Measurements from ENCODE around the gene GABPB1.
A peak's percentile ranks its signal among the peaks of the same experiment; 100 is the strongest.

The GABPB1 gene

DNA sequence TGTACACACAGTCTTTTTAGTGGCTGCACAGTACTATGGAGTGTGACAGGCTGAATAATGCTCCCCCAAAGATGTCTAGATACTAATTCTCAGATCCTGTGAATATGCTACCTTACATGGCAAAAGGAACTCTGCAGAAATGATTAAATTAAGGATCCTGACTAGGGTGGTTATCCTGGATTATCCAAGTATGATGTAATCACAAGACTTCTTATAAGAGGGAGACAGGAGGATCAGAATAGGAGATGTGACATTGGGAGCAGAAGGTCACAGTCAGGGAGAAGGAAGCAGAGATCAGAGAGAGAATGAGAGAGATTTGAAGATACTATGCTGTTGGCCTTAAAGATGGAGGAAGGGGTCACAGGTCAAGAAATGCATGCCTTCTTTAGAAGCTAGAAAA, 34.5 kb downstream of the GABPB1 start:
- H3K4me3 ChIP-seq (ENCODE audit: low read length) = no peak overlapping the region
- H2AFZ ChIP-seq (ENCODE audit: low read depth, low read length) = no peak overlapping the region
- TF ChIP-seq EZH2phosphoT487 (IDR thresholded peaks at IDR 0.05; ENCODE audit: low read depth) = no peak
- no peak for TF ChIP-seq CTCF (IDR thresholded peaks at IDR 0.05; ENCODE audit: low read depth, low read length)
- H3K4me2 ChIP-seq (ENCODE audit: low read length) = no peak overlapping the region
- no peaks in the 10 kb centered on the region for H3K9me3 ChIP-seq (ENCODE audit: insufficient read depth, low read length)
- no peak overlapping the region for H3K9ac ChIP-seq (ENCODE audit: low read length)
- H3K27me3 ChIP-seq (ENCODE audit: low read depth, low read length) = no peaks in the 10 kb centered on the region
- H3K36me3 ChIP-seq (replicated peaks; ENCODE audit: low read depth, low read length) = no peaks in the 10 kb centered on the region
- no peaks in the 10 kb centered on the region for H3K4me1 ChIP-seq (ENCODE audit: low read length)
- H3K79me2 ChIP-seq (ENCODE audit: low read length) = peaks cover 15% of the 10 kb centered on the region
- H3K27ac ChIP-seq (ENCODE audit: low read length) = no peak overlapping the region
- H4K20me1 ChIP-seq (ENCODE audit: insufficient read depth, low read length) = no peaks in the 10 kb centered on the region

GRCh38 chr15:50318697-50319096, 36.3 kb downstream of the GABPB1 start:
- TF ChIP-seq CTCF (IDR thresholded peaks at IDR 0.05; ENCODE audit: low read depth, low read length) (no peak), EZH2phosphoT487 (IDR thresholded peaks at IDR 0.05; ENCODE audit: low read depth) (no peak)
- H3K4me2 ChIP-seq (ENCODE audit: low read length) = no peak overlapping the region
- no peak overlapping the region for H3K27ac ChIP-seq (ENCODE audit: low read length)
- no peaks in the 10 kb centered on the region for H3K36me3 ChIP-seq (replicated peaks; ENCODE audit: low read depth, low read length)
- no peak overlapping the region for H3K9ac ChIP-seq (ENCODE audit: low read length)
- no peak overlapping the region for H3K4me3 ChIP-seq (ENCODE audit: low read length)
- H3K27me3 ChIP-seq (ENCODE audit: low read depth, low read length) = no peaks in the 10 kb centered on the region
- H3K79me2 ChIP-seq (ENCODE audit: low read length) = peaks cover 21% of the 10 kb centered on the region
- no peaks in the 10 kb centered on the region for H4K20me1 ChIP-seq (ENCODE audit: insufficient read depth, low read length)
- no peaks in the 10 kb centered on the region for H3K4me1 ChIP-seq (ENCODE audit: low read length)
- H3K9me3 ChIP-seq (ENCODE audit: insufficient read depth, low read length) = no peaks in the 10 kb centered on the region
- no peak overlapping the region for H2AFZ ChIP-seq (ENCODE audit: low read depth, low read length)

GRCh38 chr15:50315814-50316630, 39.0 kb downstream of the GABPB1 start:
- no peaks in the 10 kb centered on the region for H3K27me3 ChIP-seq (ENCODE audit: low read depth, low read length)
- peaks cover 30% of the 10 kb centered on the region for H3K79me2 ChIP-seq (ENCODE audit: low read length)
- peaks cover 6% of the 10 kb centered on the region for H4K20me1 ChIP-seq (ENCODE audit: insufficient read depth, low read length)
- no peak overlapping the region for H3K4me3 ChIP-seq (ENCODE audit: low read length)
- peaks cover 12% of the 10 kb centered on the region for H3K4me1 ChIP-seq (ENCODE audit: low read length)
- H3K4me2 ChIP-seq (ENCODE audit: low read length) = no peak overlapping the region
- TF ChIP-seq EZH2phosphoT487 (IDR thresholded peaks at IDR 0.05; ENCODE audit: low read depth) (no peak), CTCF (IDR thresholded peaks at IDR 0.05; ENCODE audit: low read depth, low read length) (peak; percentile 69)
- no peaks in the 10 kb centered on the region for H3K9me3 ChIP-seq (ENCODE audit: insufficient read depth, low read length)
- H3K27ac ChIP-seq (ENCODE audit: low read length) = no peak overlapping the region
- H3K9ac ChIP-seq (ENCODE audit: low read length) = no peak overlapping the region
- no peaks in the 10 kb centered on the region for H3K36me3 ChIP-seq (replicated peaks; ENCODE audit: low read depth, low read length)
- no peak overlapping the region for H2AFZ ChIP-seq (ENCODE audit: low read depth, low read length)

GRCh38 chr15:50312636-50313035, 42.4 kb downstream of the GABPB1 start:
- Histone ChIP-seq H3K27ac (ENCODE audit: low read length) (no peak overlapping the region), H3K4me2 (ENCODE audit: low read length) (peak overlapping the region; percentile 50), H3K4me3 (ENCODE audit: low read length) (no peak overlapping the region), H3K79me2 (ENCODE audit: low read length) (peaks cover 28% of the 10 kb centered on the region), H2AFZ (ENCODE audit: low read depth, low read length) (no peak overlapping the region), H3K9ac (ENCODE audit: low read length) (no peak overlapping the region), H3K9me3 (ENCODE audit: insufficient read depth, low read length) (peaks cover 6% of the 10 kb centered on the region), H3K27me3 (ENCODE audit: low read depth, low read length) (no peaks in the 10 kb centered on the region), H4K20me1 (ENCODE audit: insufficient read depth, low read length) (peaks cover 6% of the 10 kb centered on the region), H3K36me3 (replicated peaks; ENCODE audit: low read depth, low read length) (peaks cover 13% of the 10 kb centered on the region), H3K4me1 (ENCODE audit: low read length) (peaks cover 12% of the 10 kb centered on the region)
- TF ChIP-seq CTCF (IDR thresholded peaks at IDR 0.05; ENCODE audit: low read depth, low read length) (no peak), EZH2phosphoT487 (IDR thresholded peaks at IDR 0.05; ENCODE audit: low read depth) (no peak)

Data from OCI-LY3 (cell line).